H1 (cell line): ENCODE measurements around the gene ACACB. TPM values are rescaled to one million over a fixed set of nuclear protein-coding genes. Genes with fewer than 3 reads are reported as not detected.

Experiments
- CTCF ChIA-PET: fragments of 300-600 bp; sonication (Branson Sonifier 250); formaldehyde crosslinking; loops from one replicate; lab custom pipeline; 2021; ENCODE audit not compliant: partially characterized antibody; lab: Charles Lee
- POLR2A ChIA-PET: fragments of 300-600 bp; sonication (Branson Sonifier 250); formaldehyde crosslinking; loops from one replicate; lab custom pipeline; 2021; ENCODE audit warnings: inconsistent platforms; ENCODE audit not compliant: partially characterized antibody; lab: Charles Lee
- DNase-seq, 2 experiments: peaks; one replicate each; pipeline versions ENCODE4 v3.0.0 to v3.0.0-alpha.2; 2010 to 2022; ENCODE audit warnings: low spot score in 2 of 2, low read depth in 1 of 2, mixed read lengths in 1 of 2
- FAIRE-seq: peaks from 2 replicates; lab custom pipeline; 2011; peaks lifted over from hg19 to GRCh38; lab: Jason Lieb, UNC
- H2AFZ ChIP-seq: 2 replicates; pipeline ENCODE4 v1.8.1; 2012; ENCODE audit warnings: low read length, inconsistent platforms
- H2AK5ac ChIP-seq: 2 replicates; pipeline ENCODE4 v1.6.1; 2013; ENCODE audit warnings: low read depth, low read length
- H2BK120ac ChIP-seq: replicated peaks from 2 replicates; pipeline ENCODE3; 2013; ENCODE audit warnings: low read depth, low read length, inconsistent platforms
- H2BK12ac ChIP-seq: 2 replicates; pipeline ENCODE4 v1.6.1; 2013; ENCODE audit warnings: low read depth, low read length
- H2BK15ac ChIP-seq: 2 replicates; pipeline ENCODE4 v1.6.1; 2013; ENCODE audit warnings: low read length
- H2BK20ac ChIP-seq: 2 replicates; pipeline ENCODE4 v1.6.1; 2013; ENCODE audit warnings: low read length
- H2BK5ac ChIP-seq: 2 replicates; pipeline ENCODE4 v1.6.1; 2013; ENCODE audit warnings: low read depth, low read length
- H3K14ac ChIP-seq: 2 replicates; pipeline ENCODE4 v1.6.1; 2013; ENCODE audit warnings: inconsistent platforms; ENCODE audit not compliant: insufficient read length
- H3K18ac ChIP-seq: 2 replicates; pipeline ENCODE4 v1.6.1; 2013; ENCODE audit warnings: low read length; ENCODE audit errors: extremely low read depth
- H3K23ac ChIP-seq: 2 replicates; pipeline ENCODE4 v1.6.1; 2013; ENCODE audit warnings: inconsistent platforms; ENCODE audit not compliant: insufficient read length
- H3K23me2 ChIP-seq: 2 replicates; pipeline ENCODE4 v1.6.1; 2013; ENCODE audit warnings: low read depth, low read length
- H3K27ac ChIP-seq: 2 replicates; pipeline ENCODE4 v1.6.1; 2011; ENCODE audit warnings: low read depth, low read length, inconsistent platforms
- H3K27me3 ChIP-seq, 4 experiments: replicated peaks in 1 of 4; 1 replicate in 1 of 4; 2 replicates in 3 of 4; pipeline versions ENCODE4 v1.6.1 to v1.8.1; 2011 to 2013; ENCODE audit warnings: low read length in 3 of 4, mild to moderate bottlenecking in 3 of 4, inconsistent platforms in 2 of 4, mixed read lengths in 2 of 4, moderate library complexity in 1 of 4; ENCODE audit not compliant: control insufficient read depth in 3 of 4, insufficient read depth in 3 of 4; ENCODE audit errors: extremely low read depth in 1 of 4
- H3K36me3 ChIP-seq, 4 experiments: 2 replicates each; pipeline versions ENCODE4 v1.6.1 to v1.8.1; 2011 to 2013; ENCODE audit warnings: mild to moderate bottlenecking in 4 of 4, low read length in 3 of 4, moderate library complexity in 2 of 4, control low read depth in 1 of 4, inconsistent platforms in 1 of 4; ENCODE audit not compliant: insufficient read depth in 4 of 4, control insufficient read depth in 2 of 4
- H3K4ac ChIP-seq: replicated peaks from 2 replicates; pipeline ENCODE3; 2013; ENCODE audit warnings: low read length, low read depth, mixed read lengths, inconsistent platforms; ENCODE audit not compliant: insufficient read length
- H3K4me1 ChIP-seq, 4 experiments: replicated peaks in 1 of 4; 1 replicate in 1 of 4; 2 replicates in 3 of 4; pipeline versions ENCODE4 v1.6.1 to v1.8.1; 2011 to 2013; ENCODE audit warnings: low read length in 3 of 4, inconsistent platforms in 2 of 4, mixed read lengths in 1 of 4; ENCODE audit not compliant: insufficient read depth in 4 of 4, control insufficient read depth in 3 of 4
- H3K4me2 ChIP-seq, 2 experiments: 2 replicates each; pipeline versions ENCODE4 v1.6.1 to v1.8.1; 2011 to 2013; ENCODE audit warnings: low read depth in 2 of 2, low read length in 2 of 2, control low read depth in 1 of 2, inconsistent platforms in 1 of 2, mild to moderate bottlenecking in 1 of 2; ENCODE audit not compliant: insufficient read depth in 1 of 2
- H3K4me3 ChIP-seq, 4 experiments: fragments of 200-600, 300-600 bp in 1 of 4; sonication (generic), shearing (Covaris generic), sonication (Bioruptor Twin) in 1 of 4; 2 replicates each; pipeline versions ENCODE4 v1.5.1 to v1.8.1; 2011 to 2016; ENCODE audit warnings: low read length in 4 of 4, low read depth in 3 of 4, control low read depth in 2 of 4, inconsistent platforms in 2 of 4, mild to moderate bottlenecking in 2 of 4, mixed read lengths in 1 of 4, moderate library complexity in 1 of 4; ENCODE audit not compliant: insufficient read depth in 2 of 4; ENCODE audit errors: extremely low read depth in 1 of 4
- H3K56ac ChIP-seq: replicated peaks from 2 replicates; pipeline ENCODE3; 2013; ENCODE audit warnings: low read depth, mild to moderate bottlenecking, mixed read lengths, low read length, inconsistent platforms; ENCODE audit not compliant: insufficient read length
- H3K79me1 ChIP-seq: 2 replicates; pipeline ENCODE4 v1.6.1; 2013; ENCODE audit warnings: low read depth, low read length, control low read depth
- H3K79me2 ChIP-seq, 2 experiments: 2 replicates each; pipeline versions ENCODE4 v1.6.1 to v1.8.1; 2012 to 2013; ENCODE audit warnings: low read length in 2 of 2, mild to moderate bottlenecking in 2 of 2, inconsistent platforms in 1 of 2; ENCODE audit not compliant: insufficient read depth in 2 of 2, control insufficient read depth in 1 of 2
- H3K9ac ChIP-seq, 4 experiments: replicated peaks in 1 of 4; 1 replicate in 1 of 4; 2 replicates in 3 of 4; pipeline versions ENCODE4 v1.6.1 to v1.8.1; 2011 to 2013; ENCODE audit warnings: low read depth in 3 of 4, low read length in 3 of 4, control low read depth in 2 of 4, mild to moderate bottlenecking in 2 of 4, moderate library complexity in 2 of 4, inconsistent platforms in 1 of 4; ENCODE audit errors: extremely low read depth in 1 of 4
- H3K9me3 ChIP-seq, 2 experiments: 2 replicates each; pipeline versions ENCODE4 v1.6.1 to v1.8.1; 2012 to 2013; ENCODE audit warnings: mild to moderate bottlenecking in 2 of 2, moderate library complexity in 2 of 2, control low read depth in 1 of 2, inconsistent platforms in 1 of 2, low read depth in 1 of 2, low read length in 1 of 2, mixed read lengths in 1 of 2; ENCODE audit not compliant: insufficient read depth in 2 of 2
- H4K20me1 ChIP-seq, 2 experiments: replicated peaks in 1 of 2; 2 replicates each; pipeline versions ENCODE3 to v1.8.1; 2011 to 2013; ENCODE audit warnings: inconsistent platforms in 2 of 2, low read length in 2 of 2, mild to moderate bottlenecking in 1 of 2; ENCODE audit not compliant: insufficient read depth in 2 of 2, control insufficient read depth in 1 of 2
- H4K5ac ChIP-seq: 2 replicates; pipeline ENCODE4 v1.6.1; 2013; ENCODE audit warnings: low read length, low read depth, mixed read lengths, inconsistent platforms; ENCODE audit not compliant: insufficient read length
- H4K8ac ChIP-seq: 2 replicates; pipeline ENCODE4 v1.8.0; 2013; ENCODE audit warnings: mild to moderate bottlenecking, moderate library complexity, low read length, inconsistent platforms; ENCODE audit not compliant: insufficient read depth; ENCODE audit errors: extremely low read depth
- H4K91ac ChIP-seq: replicated peaks from 2 replicates; pipeline ENCODE3; 2013; ENCODE audit warnings: low read length, mixed read lengths, inconsistent platforms; ENCODE audit not compliant: insufficient read length
- BCL11A ChIP-seq, 2 experiments: IDR thresholded peaks; one replicate each; pipeline ENCODE4 v1.6.1; 2011; ENCODE audit warnings: low read depth in 2 of 2, low read length in 2 of 2, mild to moderate bottlenecking in 2 of 2
- CBX8 ChIP-seq: fragments of 300-800, 300-1000 bp; sonication (generic); IDR thresholded peaks from 2 replicates; pipeline ENCODE4 v1.7.1; 2016; ENCODE audit warnings: low read depth, low read length, borderline replicate concordance
- CHD1 ChIP-seq: IDR thresholded peaks from 2 replicates; pipeline ENCODE4 v1.6.1; 2012; ENCODE audit warnings: low read depth, low read length, improper control_type of control experiment
- E2F6 ChIP-seq: IDR thresholded peaks from 2 replicates; pipeline ENCODE4 v1.6.1; 2012; ENCODE audit warnings: inconsistent platforms
- EZH2 ChIP-seq: fragments of 200-600 bp; sonication (generic); IDR thresholded peaks from 2 replicates; pipeline ENCODE4 v1.7.1; 2012; ENCODE audit warnings: low read depth, mild to moderate bottlenecking, moderate library complexity, low read length, inconsistent platforms; ENCODE audit not compliant: severe bottlenecking
- GABPA ChIP-seq: IDR thresholded peaks from 2 replicates; pipeline ENCODE4 v1.6.1; 2011; ENCODE audit warnings: mild to moderate bottlenecking, low read length, moderate library complexity, borderline replicate concordance; ENCODE audit not compliant: insufficient read depth
- KDM4A ChIP-seq: IDR thresholded peaks from one replicate; pipeline ENCODE4 v1.7.1; 2012; ENCODE audit warnings: low read depth, mild to moderate bottlenecking, moderate library complexity, low read length, inconsistent platforms; ENCODE audit not compliant: severe bottlenecking
- RAD21 ChIP-seq, 2 experiments: IDR thresholded peaks in 1 of 2; conservative IDR thresholded peaks in 1 of 2; 2 replicates each; pipeline ENCODE4 v1.6.1; 2011; ENCODE audit warnings: low read depth in 2 of 2, low read length in 2 of 2, improper control_type of control experiment in 1 of 2, inconsistent platforms in 1 of 2, mild to moderate bottlenecking in 1 of 2, moderate library complexity in 1 of 2
- RBBP5 ChIP-seq: IDR thresholded peaks from 2 replicates; pipeline ENCODE4 v1.7.1; 2012; ENCODE audit warnings: low read depth, mild to moderate bottlenecking, inconsistent platforms, low read length, moderate library complexity, borderline replicate concordance
- SIN3A ChIP-seq, 2 experiments: IDR thresholded peaks in 1 of 2; conservative IDR thresholded peaks in 1 of 2; 2 replicates each; pipeline ENCODE4 v1.6.1; 2011 to 2012; ENCODE audit warnings: low read length in 2 of 2, improper control_type of control experiment in 1 of 2, low read depth in 1 of 2, mild to moderate bottlenecking in 1 of 2
- TAF1 ChIP-seq: IDR thresholded peaks from 2 replicates; pipeline ENCODE4 v1.6.1; 2011; ENCODE audit warnings: mild to moderate bottlenecking, low read depth, low read length
- TCF12 ChIP-seq: IDR thresholded peaks from 2 replicates; pipeline ENCODE4 v1.6.1; 2011; ENCODE audit warnings: low read depth, mild to moderate bottlenecking, low read length
- YY1 ChIP-seq: IDR thresholded peaks from 2 replicates; pipeline ENCODE4 v1.6.1; 2011; ENCODE audit warnings: low read depth, mild to moderate bottlenecking, low read length
- WGBS, 2 experiments: shearing (Covaris generic) in 1 of 2; methylation state at CpG; one replicate each; pipeline versions ENCODE4 v1.1.6 to v1.1.7; 2013 to 2015; ENCODE audit warnings: low lambda C conversion rate in 2 of 2, mixed read lengths in 2 of 2, inconsistent platforms in 1 of 2, low coverage in 1 of 2, missing lambda C conversion rate in 1 of 2; ENCODE audit not compliant: insufficient replicate concordance in 2 of 2, insufficient coverage in 1 of 2, insufficient read length in 1 of 2; ENCODE audit errors: extremely low coverage in 1 of 2, missing lambda C conversion rate in 1 of 2; 5-methylcytosine and 5-hydroxymethylcytosine counted together
- polyA plus RNA-seq, 7 experiments: library from polyadenylated mRNA; depleted of rRNA in 3 of 7; stranded (reverse) in 5 of 7; unstranded in 2 of 7; fragments of >200 nt in 5 of 7; fragments of 200-250 nt in 2 of 7; gene quantifications; 1 replicate in 5 of 7; 2 replicates in 1 of 7; 4 replicates in 1 of 7; pipeline versions ENCODE4 v1.2.1 to v1.2.3, GENCODE V29; 2011 to 2013; ENCODE audit warnings: missing spikeins in 2 of 7, mixed read lengths in 2 of 7
- total RNA-seq: library from RNA; stranded (reverse); fragmentation: NEBNext Ultra II Directional; extraction: Animal tissue kit (Norgen Biotek cat#: 25700); gene quantifications from 2 replicates; pipeline ENCODE4 v1.2.1, GENCODE V29; 2021

ACACB gene
- total and polyA plus RNA-seq, 2 of the 8 experiments (the other 6 are each of a cell fraction or from before 2014, with no cell fraction given): 5.8 to 15.3 TPM

- Histone ChIP-seq H2BK5ac (no peak overlapping the region), H3K27ac (no peak overlapping the region), H3K36me3 (no peaks in the 10 kb centered on the region), H2BK120ac (no peak overlapping the region), H3K9ac (no peak overlapping the region), H4K20me1 (no peaks in the 10 kb centered on the region), H3K79me1 (no peaks in the 10 kb centered on the region), H3K23ac (no peak overlapping the region), H3K27me3 (no peaks in the 10 kb centered on the region), H3K4ac (no peak overlapping the region), H4K91ac (no peak overlapping the region), H4K8ac (peak overlapping the region; percentile 28; the same call in 1 of the 2 replicates), H3K79me2 (no peaks in the 10 kb centered on the region), H3K9me3 (no peaks in the 10 kb centered on the region), H3K4me1 (peaks cover 0 to 3% (median 0%) of the 10 kb centered on the region in 4 experiments; a peak in 1 of 7 replicates), H2BK20ac (no peak overlapping the region), H3K56ac (no peak overlapping the region), H3K4me3 (no peak overlapping the region), H2AK5ac (no peak overlapping the region), H2BK12ac (no peak overlapping the region), H3K18ac (no peak overlapping the region), H3K4me2 (no peak overlapping the region), H2BK15ac (no peak overlapping the region), H3K23me2 (no peaks in the 10 kb centered on the region), H4K5ac (no peak overlapping the region), H3K14ac (no peak overlapping the region), H2AFZ (no peak overlapping the region)
- ChIA-PET POLR2A (no interaction called here), CTCF (interaction anchor here (6.9 kb wide), 1 partner anchor 17 kb away, joined by 43 read pairs; no protein-coding TSS in a partner anchor)
- DNase-seq: no peak
- WGBS, 2 experiments: 85% methylated on average over 15 of the region's 17 CpGs; no CpG with 5 or more reads in 1 of the 2 experiments
- no peak for FAIRE-seq
- TF ChIP-seq E2F6 (no peak), EZH2 (no peak), YY1 (no peak), RAD21 (IDR thresholded peaks at IDR 0.05 in 1 of 2, conservative IDR thresholded peaks at IDR 0.05 in 1 of 2; ENCODE audit: low read depth in 2 of 2, low read length in 2 of 2) (no peak), CHD1 (no peak), BCL11A (IDR thresholded peaks at IDR 0.05; ENCODE audit: low read depth in 2 of 2, low read length in 2 of 2) (no peak), TAF1 (no peak), SIN3A (conservative IDR thresholded peaks at IDR 0.05 in 1 of 2, IDR thresholded peaks at IDR 0.05 in 1 of 2; ENCODE audit: low read depth in 1 of 2, low read length in 2 of 2) (no peak), GABPA (no peak), CBX8 (no peak), KDM4A (no peak), RBBP5 (no peak), TCF12 (no peak)
These were observed 165.1 kb downstream of the ACACB start for GRCh38 chr12:109281452-109281851.
